Measurements from ENCODE around the gene NOS3. TPM values are rescaled to one million over a fixed set of nuclear protein-coding genes. Genes with fewer than 3 reads are reported as not detected.

The NOS3 gene
- total RNA-seq, 1 experiment from 2014 or later, result 3.2 TPM

- BruUV-seq (replicated peaks), result no TSS peak
- Histone ChIP-seq H3K4me1 (replicated peaks; ENCODE audit: insufficient read depth) (no peaks in the 10 kb centered on the region), H3K36me3 (ENCODE audit: low read depth) (no peaks in the 10 kb centered on the region), H3K27ac (no peak overlapping the region), H4K20me1 (ENCODE audit: insufficient read depth) (no peaks in the 10 kb centered on the region), H3K79me2 (ENCODE audit: low read depth) (no peaks in the 10 kb centered on the region), H3K27me3 (ENCODE audit: insufficient read depth, low read depth) (peaks cover 91% of the 10 kb centered on the region), H3K4me2 (no peak overlapping the region), H3F3A (ENCODE audit: insufficient read depth, low read depth) (no peaks in the 10 kb centered on the region), H3K9me2 (ENCODE audit: insufficient read depth) (no peaks in the 10 kb centered on the region), H2AFZ (no peak overlapping the region), H3K9me3 (ENCODE audit: insufficient read depth, low read depth) (no peaks in the 10 kb centered on the region), H3K4me3 (no peak overlapping the region)
- no peak for TF ChIP-seq EZH2 (IDR thresholded peaks at IDR 0.05; ENCODE audit: low read depth)
- TF ChIP-seq CTCF (conservative IDR thresholded peaks at IDR 0.05), result no peak
- ChIA-PET POLR2A (ENCODE audit: unreplicated experiment) (no interaction called here), CTCF (no interaction called here)
- DNase-seq, result no peak
- intact Hi-C loops (cut with micrococcal nuclease; ENCODE audit: unreplicated experiment), result no loop called here
Measured at GRCh38 chr7:150969475-150969874, 21.3 kb upstream of the NOS3 start.

- H3K4me1 ChIP-seq (replicated peaks; ENCODE audit: insufficient read depth), result 0 out of 2 replicates have a peak, but pooled peaks cover 2% of the 10 kb centered on the region
- H3F3A ChIP-seq (ENCODE audit: insufficient read depth, low read depth), result no peaks in the 10 kb centered on the region
- H3K27me3 ChIP-seq (ENCODE audit: insufficient read depth, low read depth), result peaks cover 81% of the 10 kb centered on the region
- H4K20me1 ChIP-seq (ENCODE audit: insufficient read depth), result no peaks in the 10 kb centered on the region
- no peaks in the 10 kb centered on the region for H3K79me2 ChIP-seq (ENCODE audit: low read depth)
- no peak overlapping the region for H3K27ac ChIP-seq
- no peak for DNase-seq
- ChIA-PET CTCF (no interaction called here), POLR2A (ENCODE audit: unreplicated experiment) (no interaction called here)
- no peak overlapping the region for H3K4me3 ChIP-seq
- no TSS peak for BruUV-seq (replicated peaks)
- H3K36me3 ChIP-seq (ENCODE audit: low read depth), result no peaks in the 10 kb centered on the region
- H2AFZ ChIP-seq, result no peak overlapping the region
- no peak overlapping the region for H3K4me2 ChIP-seq
- H3K9me3 ChIP-seq (ENCODE audit: insufficient read depth, low read depth), result no peaks in the 10 kb centered on the region
- no peak for TF ChIP-seq CTCF (conservative IDR thresholded peaks at IDR 0.05)
- no peaks in the 10 kb centered on the region for H3K9me2 ChIP-seq (ENCODE audit: insufficient read depth)
- intact Hi-C loops (cut with micrococcal nuclease; ENCODE audit: unreplicated experiment), result loop anchor here (10.0 kb wide), 1 partner anchor 114 kb away; the partner anchor contains the start of genes AGAP3, FASTK and TMUB1
Measured at GRCh38 chr7:150970424-150970823, 20.4 kb upstream of the NOS3 start.

- Histone ChIP-seq H3K27me3 (ENCODE audit: insufficient read depth, low read depth) (peaks cover 73% of the 10 kb centered on the region), H2AFZ (no peak overlapping the region), H3F3A (ENCODE audit: insufficient read depth, low read depth) (no peaks in the 10 kb centered on the region)
Measured at GRCh38 chr7:150971242-150972022, 19.4 kb upstream of the NOS3 start.

More at GRCh38 chr7:150971242-150972022, 19.4 kb upstream of the NOS3 start:
- no peak overlapping the region for H3K4me2 ChIP-seq
- CTCF ChIA-PET, result interaction anchor here (0.6 kb wide), 1 partner anchor 848 kb away, joined by 3 read pairs; no protein-coding TSS in a partner anchor
- H4K20me1 ChIP-seq (ENCODE audit: insufficient read depth), result no peaks in the 10 kb centered on the region
- no peaks in the 10 kb centered on the region for H3K79me2 ChIP-seq (ENCODE audit: low read depth)
- no peaks in the 10 kb centered on the region for H3K36me3 ChIP-seq (ENCODE audit: low read depth)
- POLR2A ChIA-PET (ENCODE audit: unreplicated experiment), result no interaction called here
- intact Hi-C loops (cut with micrococcal nuclease; ENCODE audit: unreplicated experiment), result loop anchor here (10.0 kb wide), 1 partner anchor 113 kb away; the partner anchor contains the start of genes AGAP3, FASTK and TMUB1
- DNase-seq, result no peak
- BruUV-seq (replicated peaks), result no TSS peak
- H3K27ac ChIP-seq, result no peak overlapping the region
- no peak overlapping the region for H3K4me3 ChIP-seq
- H3K9me2 ChIP-seq (ENCODE audit: insufficient read depth), result no peaks in the 10 kb centered on the region
- H3K9me3 ChIP-seq (ENCODE audit: insufficient read depth, low read depth), result no peaks in the 10 kb centered on the region
- 0 out of 2 replicates have a peak, but pooled peaks cover 4% of the 10 kb centered on the region for H3K4me1 ChIP-seq (replicated peaks; ENCODE audit: insufficient read depth)
- TF ChIP-seq CTCF (conservative IDR thresholded peaks at IDR 0.05) (no peak), EZH2 (IDR thresholded peaks at IDR 0.05; ENCODE audit: low read depth) (no peak)

Data from PC-9 (cell line).